Central memory CD8-positive, alpha-beta T cell (primary cell): ENCODE results near the gene POU6F2.

Experiments
- ATAC-seq: fragments of 150-1000 bp; cut with Tn5 transposase; replicated peaks from 2 replicates; pipeline ENCODE4 v1.10.0; 2022; ENCODE audit warnings: mild to moderate bottlenecking, moderate FRiP score, moderate number of reproducible peaks; ENCODE audit not compliant: poor library complexity, severe bottlenecking; ENCODE audit errors: extremely low read depth
- DNase-seq, 2 donors: peaks; one replicate each; pipeline ENCODE4 v3.0.0; 2021; ENCODE audit warnings: low spot score in 2 of 2
- H3K27ac Mint-ChIP-seq: one replicate; pipeline ENCODE4 v1.8.0; 2022; ENCODE audit warnings: low read depth, mild to moderate bottlenecking, moderate library complexity, mixed read lengths
- H3K27me3 Mint-ChIP-seq: one replicate; pipeline ENCODE4 v1.8.0; 2022; ENCODE audit warnings: mixed read lengths
- H3K36me3 Mint-ChIP-seq: one replicate; pipeline ENCODE4 v1.8.0; 2022; ENCODE audit warnings: mild to moderate bottlenecking, moderate library complexity, mixed read lengths; ENCODE audit not compliant: insufficient read depth
- H3K4me1 Mint-ChIP-seq: one replicate; pipeline ENCODE4 v1.8.0; 2022; ENCODE audit warnings: mixed read lengths
- H3K4me3 Mint-ChIP-seq: one replicate; pipeline ENCODE4 v1.8.0; 2022; ENCODE audit warnings: mild to moderate bottlenecking, moderate library complexity, mixed read lengths
- H3K9me3 Mint-ChIP-seq: one replicate; pipeline ENCODE4 v1.8.0; 2022; ENCODE audit warnings: mixed read lengths

Gene POU6F2

GRCh38 chr7:39127058-39127457 is 149.3 kb downstream of the POU6F2 start:
- H3K27ac Mint-ChIP-seq, result no peak overlapping the region
- H3K27me3 Mint-ChIP-seq, result peaks cover 40% of the 10 kb centered on the region
- ATAC-seq (no peak), DNase-seq (no peak)
- H3K9me3 Mint-ChIP-seq, result no peaks in the 10 kb centered on the region
- peaks cover 3% of the 10 kb centered on the region for H3K36me3 Mint-ChIP-seq
- no peak overlapping the region for H3K4me3 Mint-ChIP-seq
- H3K4me1 Mint-ChIP-seq, result no peaks in the 10 kb centered on the region

- ATAC-seq, result no peak
- H3K4me3 Mint-ChIP-seq, result no peak overlapping the region
- H3K27ac Mint-ChIP-seq, result no peak overlapping the region
- DNase-seq, result no peak
- peaks cover 3% of the 10 kb centered on the region for H3K36me3 Mint-ChIP-seq
- no peaks in the 10 kb centered on the region for H3K9me3 Mint-ChIP-seq
- no peaks in the 10 kb centered on the region for H3K4me1 Mint-ChIP-seq
- peaks cover 40% of the 10 kb centered on the region for H3K27me3 Mint-ChIP-seq
Observed at GRCh38 chr7:39128287-39128843, 150.7 kb downstream of the POU6F2 start.

- Mint-ChIP-seq H3K4me3 (no peak overlapping the region), H3K27me3 (peaks cover 40% of the 10 kb centered on the region), H3K4me1 (no peaks in the 10 kb centered on the region), H3K36me3 (peaks cover 3% of the 10 kb centered on the region), H3K9me3 (no peaks in the 10 kb centered on the region), H3K27ac (no peak overlapping the region)
- no peak for DNase-seq
- ATAC-seq, result no peak
Observed at GRCh38 chr7:39130274-39130673, 152.6 kb downstream of the POU6F2 start.

- no peaks in the 10 kb centered on the region for H3K4me1 Mint-ChIP-seq
- no peak overlapping the region for H3K27ac Mint-ChIP-seq
- no peak for ATAC-seq
- peaks cover 39% of the 10 kb centered on the region for H3K27me3 Mint-ChIP-seq
- no peaks in the 10 kb centered on the region for H3K9me3 Mint-ChIP-seq
- H3K36me3 Mint-ChIP-seq, result peaks cover 3% of the 10 kb centered on the region
- peak overlapping the region; percentile 56 for H3K4me3 Mint-ChIP-seq
- no peak for DNase-seq
Observed at GRCh38 chr7:39130857-39131526, 153.3 kb downstream of the POU6F2 start.

- no peak overlapping the region for H3K4me3 Mint-ChIP-seq
- peaks cover 3% of the 10 kb centered on the region for H3K36me3 Mint-ChIP-seq
- no peaks in the 10 kb centered on the region for H3K4me1 Mint-ChIP-seq
- no peaks in the 10 kb centered on the region for H3K9me3 Mint-ChIP-seq
- DNase-seq (no peak), ATAC-seq (no peak)
- no peak overlapping the region for H3K27ac Mint-ChIP-seq
- peaks cover 35% of the 10 kb centered on the region for H3K27me3 Mint-ChIP-seq
Observed at GRCh38 chr7:39132306-39132705, 154.6 kb downstream of the POU6F2 start.

GRCh38 chr7:39133088-39133487 is 155.4 kb downstream of the POU6F2 start:
- H3K4me3 Mint-ChIP-seq, result no peak overlapping the region
- no peaks in the 10 kb centered on the region for H3K9me3 Mint-ChIP-seq
- no peak for ATAC-seq
- H3K27me3 Mint-ChIP-seq, result peaks cover 28% of the 10 kb centered on the region
- peaks cover 3% of the 10 kb centered on the region for H3K36me3 Mint-ChIP-seq
- no peak overlapping the region for H3K27ac Mint-ChIP-seq
- no peak for DNase-seq
- no peaks in the 10 kb centered on the region for H3K4me1 Mint-ChIP-seq

- DNase-seq (no peak), ATAC-seq (no peak)
- Mint-ChIP-seq H3K36me3 (no peaks in the 10 kb centered on the region), H3K4me3 (no peak overlapping the region), H3K4me1 (no peaks in the 10 kb centered on the region), H3K27ac (no peak overlapping the region), H3K9me3 (no peaks in the 10 kb centered on the region), H3K27me3 (peaks cover 8% of the 10 kb centered on the region)
Observed at GRCh38 chr7:39137480-39137879, 159.8 kb downstream of the POU6F2 start.

- Mint-ChIP-seq H3K9me3 (no peaks in the 10 kb centered on the region), H3K27ac (no peak overlapping the region), H3K27me3 (no peaks in the 10 kb centered on the region), H3K4me3 (no peak overlapping the region), H3K36me3 (no peaks in the 10 kb centered on the region), H3K4me1 (no peaks in the 10 kb centered on the region)
- DNase-seq, result no peak
- ATAC-seq, result no peak
Observed at GRCh38 chr7:39142750-39143149, 165.0 kb downstream of the POU6F2 start.

GRCh38 chr7:39144420-39144819 is 166.7 kb downstream of the POU6F2 start:
- no peaks in the 10 kb centered on the region for H3K4me1 Mint-ChIP-seq
- no peak for ATAC-seq
- H3K36me3 Mint-ChIP-seq, result no peaks in the 10 kb centered on the region
- no peak overlapping the region for H3K27ac Mint-ChIP-seq
- no peaks in the 10 kb centered on the region for H3K9me3 Mint-ChIP-seq
- H3K27me3 Mint-ChIP-seq, result no peaks in the 10 kb centered on the region
- no peak overlapping the region for H3K4me3 Mint-ChIP-seq
- DNase-seq, result no peak

- no peak for ATAC-seq
Observed at GRCh38 chr7:39145283-39145682, 167.6 kb downstream of the POU6F2 start.

GRCh38 chr7:39145935-39146334 is 168.2 kb downstream of the POU6F2 start:
- no peaks in the 10 kb centered on the region for H3K9me3 Mint-ChIP-seq
- ATAC-seq, result no peak
- H3K4me3 Mint-ChIP-seq, result no peak overlapping the region
- H3K36me3 Mint-ChIP-seq, result no peaks in the 10 kb centered on the region
- no peaks in the 10 kb centered on the region for H3K4me1 Mint-ChIP-seq
- no peak overlapping the region for H3K27ac Mint-ChIP-seq
- no peaks in the 10 kb centered on the region for H3K27me3 Mint-ChIP-seq
- no peak for DNase-seq

More at GRCh38 chr7:39145283-39145682, 167.6 kb downstream of the POU6F2 start:
- Mint-ChIP-seq H3K4me3 (no peak overlapping the region), H3K4me1 (no peaks in the 10 kb centered on the region), H3K27me3 (no peaks in the 10 kb centered on the region), H3K9me3 (no peaks in the 10 kb centered on the region), H3K27ac (no peak overlapping the region), H3K36me3 (no peaks in the 10 kb centered on the region)
- DNase-seq, result no peak

GRCh38 chr7:39152701-39153100 is 175.0 kb downstream of the POU6F2 start:
- no peak overlapping the region for H3K27ac Mint-ChIP-seq
- H3K36me3 Mint-ChIP-seq, result no peaks in the 10 kb centered on the region
- no peaks in the 10 kb centered on the region for H3K4me1 Mint-ChIP-seq
- ATAC-seq, result no peak
- no peak overlapping the region for H3K4me3 Mint-ChIP-seq
- peaks cover 22% of the 10 kb centered on the region for H3K27me3 Mint-ChIP-seq
- no peak for DNase-seq
- H3K9me3 Mint-ChIP-seq, result no peaks in the 10 kb centered on the region

GRCh38 chr7:39153113-39153512 is 175.4 kb downstream of the POU6F2 start:
- H3K4me1 Mint-ChIP-seq, result no peaks in the 10 kb centered on the region
- H3K27me3 Mint-ChIP-seq, result peaks cover 22% of the 10 kb centered on the region
- no peaks in the 10 kb centered on the region for H3K9me3 Mint-ChIP-seq
- no peak overlapping the region for H3K27ac Mint-ChIP-seq
- ATAC-seq (no peak), DNase-seq (no peak)
- H3K4me3 Mint-ChIP-seq, result no peak overlapping the region
- H3K36me3 Mint-ChIP-seq, result no peaks in the 10 kb centered on the region
